HepG2 (cell line): Measurements from ENCODE around the gene CDK14. TPM values are rescaled to one million over a fixed set of nuclear protein-coding genes. Genes with fewer than 3 reads are reported as not detected.

Source experiments
- ATAC-seq: fragments of 200-7000 bp; cut with Tn5 transposase; 3 replicates; pipeline ENCODE4 v1.9.1; 2020; ENCODE audit warnings: mild to moderate bottlenecking, moderate library complexity
- BruUV-seq: library from RNA; stranded (reverse); fragments of 400-500 nt; replicated peaks from 2 replicates; lab custom pipeline; 2021; lab: Mats Ljungman, UMichigan
- CTCF ChIA-PET: fragments of 300-600 bp; formaldehyde crosslinking; extraction: SDS; loops from one replicate; lab custom pipeline; 2021; ENCODE audit warnings: low total read pairs, inconsistent platforms, low intra/inter-chr PET ratio; lab: Yijun Ruan, JAX
- POLR2A ChIA-PET: fragments of 350-600 bp; sonication (Branson Sonifier 250); formaldehyde crosslinking; loops from one replicate; lab custom pipeline; 2020; ENCODE audit warnings: antibody characterized with exemption, inconsistent platforms; lab: Yijun Ruan, JAX
- DNase-seq: peaks from one replicate; pipeline ENCODE4 v3.0.0-alpha.2; 2015; ENCODE audit warnings: low spot score
- FAIRE-seq: peaks from 3 replicates; lab custom pipeline; 2011; peaks lifted over from hg19 to GRCh38; lab: Jason Lieb, UNC
- H2AFZ ChIP-seq: one replicate; pipeline ENCODE4 v1.6.1; 2011; ENCODE audit warnings: low read length, inconsistent platforms
- H3K27ac ChIP-seq: fragments of 300-600 bp; 3 replicates; pipeline ENCODE4 v1.8.0; 2011; ENCODE audit warnings: mixed run types, mild to moderate bottlenecking, mixed read lengths, low read length, inconsistent platforms; ENCODE audit not compliant: insufficient read depth; ENCODE audit errors: extremely low read length
- H3K27me3 ChIP-seq, 2 experiments: fragments of 200-600 bp in 1 of 2; 2 replicates in 1 of 2; 3 replicates in 1 of 2; pipeline versions ENCODE4 v1.6.0 to v1.8.0; 2011; ENCODE audit warnings: low read length in 2 of 2, mild to moderate bottlenecking in 2 of 2, moderate library complexity in 2 of 2, inconsistent platforms in 1 of 2; ENCODE audit not compliant: insufficient read depth in 2 of 2, control insufficient read depth in 1 of 2
- H3K36me3 ChIP-seq, 2 experiments: fragments of 200-600 bp in 1 of 2; replicated peaks in 1 of 2; 2 replicates in 1 of 2; 3 replicates in 1 of 2; pipeline versions ENCODE4 v1.5.1 to v1.8.0; 2011; ENCODE audit warnings: low read length in 2 of 2, inconsistent platforms in 1 of 2; ENCODE audit not compliant: insufficient read depth in 2 of 2, control insufficient read depth in 1 of 2
- H3K4me1 ChIP-seq: 2 replicates; pipeline ENCODE4 v1.5.1; 2012; ENCODE audit warnings: low read length, inconsistent platforms; ENCODE audit not compliant: insufficient read depth
- H3K4me2 ChIP-seq: 2 replicates; pipeline ENCODE4 v1.6.0; 2011; ENCODE audit warnings: low read depth, low read length, inconsistent platforms
- H3K4me3 ChIP-seq, 3 experiments: fragments of 200-600 bp in 1 of 3; sonication (generic), shearing (Covaris generic) in 1 of 3; replicated peaks in 1 of 3; 2 replicates each; pipeline ENCODE4 v1.5.1; 2011 to 2016; ENCODE audit warnings: low read length in 3 of 3, inconsistent platforms in 2 of 3, low read depth in 2 of 3, mild to moderate bottlenecking in 2 of 3, control low read depth in 1 of 3, mixed read lengths in 1 of 3; ENCODE audit not compliant: insufficient read depth in 1 of 3
- H3K79me2 ChIP-seq: one replicate; pipeline ENCODE4 v1.6.1; 2011; ENCODE audit warnings: low read length, inconsistent platforms; ENCODE audit not compliant: insufficient read depth
- H3K9ac ChIP-seq: 2 replicates; pipeline ENCODE4 v1.6.0; 2011; ENCODE audit warnings: mild to moderate bottlenecking, low read depth, low read length, inconsistent platforms; ENCODE audit not compliant: insufficient read depth
- H3K9me3 ChIP-seq: 2 replicates; pipeline ENCODE4 v1.5.1; 2012; ENCODE audit warnings: mild to moderate bottlenecking, low read length
- H4K20me1 ChIP-seq: 2 replicates; pipeline ENCODE4 v1.6.0; 2011; ENCODE audit warnings: inconsistent platforms, mild to moderate bottlenecking, low read length, moderate library complexity; ENCODE audit not compliant: insufficient read depth
- ARNTL ChIP-seq: sonication (generic); formaldehyde crosslinking; IDR thresholded peaks from 2 replicates; pipeline ENCODE4 v1.4.0; 2020; ENCODE audit warnings: mild to moderate bottlenecking, missing genetic modification reagents
- CBX2 ChIP-seq, 2 experiments: fragments of 200-600 bp in 1 of 2; sonication (generic); formaldehyde crosslinking in 1 of 2; IDR thresholded peaks; 2 replicates each; pipeline versions ENCODE4 v1.7.0 to v1.8.1; 2018 to 2022; ENCODE audit warnings: low read depth in 2 of 2, low read length in 1 of 2, mild to moderate bottlenecking in 1 of 2, missing genetic modification reagents in 1 of 2
- HMGA1 ChIP-seq: sonication (generic); formaldehyde crosslinking; conservative IDR thresholded peaks from 2 replicates; pipeline ENCODE4 v1.4.0; 2020; ENCODE audit warnings: missing genetic modification reagents
- HOXA9 ChIP-seq: sonication (generic); formaldehyde crosslinking; IDR thresholded peaks from 2 replicates; pipeline ENCODE4 v1.8.1; 2022; ENCODE audit warnings: missing genetic modification reagents, mild to moderate bottlenecking, moderate library complexity, borderline replicate concordance
- RBM39 ChIP-seq: fragments of 200-400 bp; formaldehyde crosslinking; IDR thresholded peaks from one replicate; pipeline ENCODE4 v1.6.1; 2018; ENCODE audit warnings: antibody characterized with exemption, mild to moderate bottlenecking, low read depth, low read length; ENCODE audit not compliant: poor library complexity, severe bottlenecking
- TOE1 ChIP-seq: sonication (generic); formaldehyde crosslinking; IDR thresholded peaks from 2 replicates; pipeline ENCODE4 v1.4.0; 2020; ENCODE audit warnings: mild to moderate bottlenecking, missing genetic modification reagents
- ZNF292 ChIP-seq: sonication (generic); formaldehyde crosslinking; IDR thresholded peaks from 2 replicates; pipeline ENCODE4 v1.8.1; 2022; ENCODE audit warnings: mild to moderate bottlenecking, low read depth, missing genetic modification reagents, borderline replicate concordance
- ZNF383 ChIP-seq: sonication (generic); formaldehyde crosslinking; IDR thresholded peaks from 2 replicates; pipeline ENCODE4 v1.4.0; 2020; ENCODE audit warnings: missing genetic modification reagents, mild to moderate bottlenecking, borderline replicate concordance
- ZNF547 ChIP-seq: sonication (generic); formaldehyde crosslinking; IDR thresholded peaks from 2 replicates; pipeline ENCODE4 v1.5.1; 2020; ENCODE audit warnings: mild to moderate bottlenecking, missing genetic modification reagents
- ZNF850 ChIP-seq: sonication (generic); formaldehyde crosslinking; conservative IDR thresholded peaks from 2 replicates; pipeline ENCODE4 v1.9.0; 2021; ENCODE audit warnings: mild to moderate bottlenecking, missing genetic modification reagents
- WGBS: methylation state at CpG from one replicate; pipeline ENCODE4 v1.1.6; 2017; ENCODE audit warnings: low lambda C conversion rate; 5-methylcytosine and 5-hydroxymethylcytosine counted together
- in situ Hi-C: cut with HindIII; loops from 2 replicates; pipeline ENCODE4 v1.10.0; 2017; ENCODE audit warnings: low pct_unique_long_range_greater_than_20kb; ENCODE audit not compliant: extremely low pct_ligation_motif_present
- intact Hi-C: fragments of 100-400 bp; cut with micrococcal nuclease; formaldehyde crosslinking; loops from one replicate; pipeline ENCODE4 v1.10.0; 2022; ENCODE audit not compliant: unreplicated experiment
- polyA plus RNA-seq, 8 experiments: library from polyadenylated mRNA; depleted of rRNA in 3 of 8; stranded (reverse) in 7 of 8; unstranded in 1 of 8; fragments of >200 nt; fragmentation: Illumina TruSeq in 4 of 8; extraction: Trizol in 4 of 8; gene quantifications; 2 replicates each; pipeline versions ENCODE4 v1.2.1 to v1.2.3, GENCODE V29; 2011 to 2016; ENCODE audit warnings: low read depth in 4 of 8, missing spikeins in 1 of 8, mixed read lengths in 1 of 8; ENCODE audit not compliant: insufficient read depth in 1 of 8
- total RNA-seq, 5 experiments: library from RNA; depleted of rRNA; stranded (reverse); fragments of >200 nt; fragmentation: Illumina TruSeq; extraction: Trizol; gene quantifications; 2 replicates each; pipeline ENCODE4 v1.2.3, GENCODE V29; 2016; ENCODE audit warnings: low read depth in 1 of 5
- TF ChIP-seq, protein P1 (sequence below): sonication (generic); formaldehyde crosslinking; IDR thresholded peaks from 2 replicates; pipeline ENCODE4 v1.4.0; 2020; ENCODE audit warnings: missing genetic modification reagents, borderline replicate concordance
- TF ChIP-seq, protein P2 (sequence below): sonication (generic); formaldehyde crosslinking; IDR thresholded peaks from 2 replicates; pipeline ENCODE4 v1.4.0; 2020; ENCODE audit warnings: mild to moderate bottlenecking, low read depth, missing genetic modification reagents

CDK14 gene
- total and polyA plus RNA-seq, 2 of the 13 experiments (the other 11 are each of a cell fraction or from before 2014, with no cell fraction given) = 0.26 to 0.71 TPM

DNA sequence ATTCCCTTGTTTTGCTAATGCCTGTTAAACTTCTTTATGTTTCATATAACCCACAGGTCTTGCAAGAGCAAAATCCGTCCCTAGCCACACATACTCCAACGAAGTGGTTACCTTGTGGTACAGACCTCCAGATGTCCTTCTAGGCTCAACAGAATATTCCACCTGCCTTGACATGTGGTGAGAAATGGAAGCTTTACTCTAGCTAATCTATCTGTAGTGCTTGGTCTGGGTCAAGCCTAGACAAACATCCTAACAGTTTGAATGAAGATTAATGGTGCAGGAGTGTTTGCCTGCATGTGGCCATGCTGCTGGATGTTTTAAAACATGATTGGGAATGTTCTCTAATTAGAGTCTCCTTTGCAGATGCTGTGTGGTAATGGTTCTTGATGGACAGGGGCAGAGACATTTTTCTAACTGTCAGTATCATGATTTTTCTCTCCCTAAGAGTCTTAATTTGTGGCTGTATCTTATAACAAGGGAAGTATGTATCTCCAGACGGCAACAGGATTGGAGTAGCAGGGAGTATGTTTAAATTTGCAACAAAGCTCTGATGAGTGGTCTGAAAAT is 359.6 kb downstream of the CDK14 start:
- no peak overlapping the region for H2AFZ ChIP-seq
- H3K4me2 ChIP-seq = no peak overlapping the region
- no peaks in the 10 kb centered on the region for H4K20me1 ChIP-seq
- H3K79me2 ChIP-seq = no peaks in the 10 kb centered on the region
- H3K36me3 ChIP-seq = no peaks in the 10 kb centered on the region
- DNase-seq (no peak), FAIRE-seq (no peak), ATAC-seq (no peak)
- no peaks in the 10 kb centered on the region for H3K27me3 ChIP-seq
- intact Hi-C loops = no loop called here
- no TSS peak for BruUV-seq
- ChIA-PET CTCF (no interaction called here), POLR2A (no interaction called here)
- H3K4me1 ChIP-seq = no peaks in the 10 kb centered on the region
- no peak overlapping the region for H3K27ac ChIP-seq
- no peak overlapping the region for H3K4me3 ChIP-seq
- WGBS = 18% methylated on average over 3 of the region's 3 CpGs
- no peak overlapping the region for H3K9ac ChIP-seq
- in situ Hi-C loops = no loop called here
- no peaks in the 10 kb centered on the region for H3K9me3 ChIP-seq
- TF ChIP-seq HMGA1 (CRISPR knock-in tag) = no peak
- TF ChIP-seq RBM39 = no peak
- no peak for TF ChIP-seq ZNF292 (CRISPR knock-in tag)
- TF ChIP-seq, protein P1, sequence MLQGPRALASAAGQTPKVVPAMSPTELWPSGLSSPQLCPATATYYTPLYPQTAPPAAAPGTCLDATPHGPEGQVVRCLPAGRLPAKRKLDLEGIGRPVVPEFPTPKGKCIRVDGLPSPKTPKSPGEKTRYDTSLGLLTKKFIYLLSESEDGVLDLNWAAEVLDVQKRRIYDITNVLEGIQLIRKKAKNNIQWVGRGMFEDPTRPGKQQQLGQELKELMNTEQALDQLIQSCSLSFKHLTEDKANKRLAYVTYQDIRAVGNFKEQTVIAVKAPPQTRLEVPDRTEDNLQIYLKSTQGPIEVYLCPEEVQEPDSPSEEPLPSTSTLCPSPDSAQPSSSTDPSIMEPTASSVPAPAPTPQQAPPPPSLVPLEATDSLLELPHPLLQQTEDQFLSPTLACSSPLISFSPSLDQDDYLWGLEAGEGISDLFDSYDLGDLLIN = no peak
- TF ChIP-seq HOXA9 (CRISPR knock-in tag) = no peak
- no peak for TF ChIP-seq ZNF850 (CRISPR knock-in tag)
- TF ChIP-seq, protein P2, sequence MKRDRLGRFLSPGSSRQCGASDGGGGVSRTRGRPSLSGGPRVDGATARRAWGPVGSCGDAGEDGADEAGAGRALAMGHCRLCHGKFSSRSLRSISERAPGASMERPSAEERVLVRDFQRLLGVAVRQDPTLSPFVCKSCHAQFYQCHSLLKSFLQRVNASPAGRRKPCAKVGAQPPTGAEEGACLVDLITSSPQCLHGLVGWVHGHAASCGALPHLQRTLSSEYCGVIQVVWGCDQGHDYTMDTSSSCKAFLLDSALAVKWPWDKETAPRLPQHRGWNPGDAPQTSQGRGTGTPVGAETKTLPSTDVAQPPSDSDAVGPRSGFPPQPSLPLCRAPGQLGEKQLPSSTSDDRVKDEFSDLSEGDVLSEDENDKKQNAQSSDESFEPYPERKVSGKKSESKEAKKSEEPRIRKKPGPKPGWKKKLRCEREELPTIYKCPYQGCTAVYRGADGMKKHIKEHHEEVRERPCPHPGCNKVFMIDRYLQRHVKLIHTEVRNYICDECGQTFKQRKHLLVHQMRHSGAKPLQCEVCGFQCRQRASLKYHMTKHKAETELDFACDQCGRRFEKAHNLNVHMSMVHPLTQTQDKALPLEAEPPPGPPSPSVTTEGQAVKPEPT (CRISPR knock-in tag) = no peak
- no peak for TF ChIP-seq ZNF547 (CRISPR knock-in tag)
- TF ChIP-seq CBX2 (IDR thresholded peaks at IDR 0.05; ENCODE audit: low read depth, low read length) = no peak
- no peak for TF ChIP-seq CBX2 (CRISPR knock-in tag; IDR thresholded peaks at IDR 0.05; ENCODE audit: low read depth)
- no peak for TF ChIP-seq TOE1 (CRISPR knock-in tag)
- TF ChIP-seq ARNTL (CRISPR knock-in tag) = no peak
- no peak for TF ChIP-seq ZNF383 (CRISPR knock-in tag)
